Inflammatory macrophage treated with lipopolysaccharide for 4 hours (primary cell): ENCODE results near the gene PLEKHA6.
"Not testable (repeated sequence)": the region's sequence is repeated elsewhere in the genome, so short reads cannot be mapped to it uniquely, and the experiment has no call there.

ENCODE experiments used
- DNase-seq: peaks from one replicate; pipeline ENCODE4 v3.0.0-alpha.2; 2020

Gene PLEKHA6

GRCh38 chr1:204258213-204259115 lies 101.3 kb downstream of the PLEKHA6 start:
- DNase-seq: peak; percentile 39

- DNase-seq: no peak
Observed at GRCh38 chr1:204257446-204257845, 102.3 kb downstream of the PLEKHA6 start.

GRCh38 chr1:204256531-204256930 lies 103.2 kb downstream of the PLEKHA6 start:
- DNase-seq: no peak

- DNase-seq: no peak
Observed at GRCh38 chr1:204255966-204256365, 103.8 kb downstream of the PLEKHA6 start.

GRCh38 chr1:204255225-204255624 lies 104.5 kb downstream of the PLEKHA6 start:
- no peak for DNase-seq

- DNase-seq: peak; percentile 90
Observed at GRCh38 chr1:204254031-204254661, 105.6 kb downstream of the PLEKHA6 start.

GRCh38 chr1:204251926-204252689 lies 107.6 kb downstream of the PLEKHA6 start:
- no peak for DNase-seq

- DNase-seq: no peak
Observed at GRCh38 chr1:204251286-204251685, 108.4 kb downstream of the PLEKHA6 start.

GRCh38 chr1:204250428-204251030 lies 109.2 kb downstream of the PLEKHA6 start:
- no peak for DNase-seq

GRCh38 chr1:204249736-204250427 lies 109.8 kb downstream of the PLEKHA6 start:
- DNase-seq: no peak

GRCh38 chr1:204248954-204249353 lies 110.8 kb downstream of the PLEKHA6 start:
- no peak for DNase-seq

- DNase-seq: no peak
Observed at GRCh38 chr1:204246876-204247275, 112.9 kb downstream of the PLEKHA6 start.

- DNase-seq: no peak
Observed at GRCh38 chr1:204242920-204243319, 116.8 kb downstream of the PLEKHA6 start.

GRCh38 chr1:204241914-204242313 lies 117.8 kb downstream of the PLEKHA6 start:
- DNase-seq: no peak

GRCh38 chr1:204241050-204241449 lies 118.7 kb downstream of the PLEKHA6 start:
- DNase-seq: peak; percentile 11

- DNase-seq: peak; percentile 13
Observed at GRCh38 chr1:204240233-204240632, 119.5 kb downstream of the PLEKHA6 start.

- not testable (repeated sequence) for DNase-seq
Observed at GRCh38 chr1:204239401-204239800, 120.3 kb downstream of the PLEKHA6 start.

- DNase-seq: not testable (repeated sequence)
Observed at GRCh38 chr1:204238520-204238919, 121.2 kb downstream of the PLEKHA6 start.

- DNase-seq: not testable (repeated sequence)
Observed at GRCh38 chr1:204237515-204237914, 122.2 kb downstream of the PLEKHA6 start.

- no peak for DNase-seq
Observed at GRCh38 chr1:204232526-204232925, 127.2 kb downstream of the PLEKHA6 start.

GRCh38 chr1:204230211-204230610 lies 129.5 kb downstream of the PLEKHA6 start:
- DNase-seq: no peak

GRCh38 chr1:204228896-204229295 lies 130.8 kb downstream of the PLEKHA6 start:
- no peak for DNase-seq
